Middle frontal gyrus (tissue), 1 donor: ENCODE measurements around the gene DEFB124.
"Not testable (repeated sequence)": the region's sequence is repeated elsewhere in the genome, so short reads cannot be mapped to it uniquely, and the experiment has no call there.

Source experiments
- DNase-seq: peaks from one replicate; pipeline ENCODE4 v3.0.0-alpha.2; 2015; ENCODE audit warnings: low spot score; ENCODE audit errors: extremely low spot score

DEFB124 gene

DNA sequence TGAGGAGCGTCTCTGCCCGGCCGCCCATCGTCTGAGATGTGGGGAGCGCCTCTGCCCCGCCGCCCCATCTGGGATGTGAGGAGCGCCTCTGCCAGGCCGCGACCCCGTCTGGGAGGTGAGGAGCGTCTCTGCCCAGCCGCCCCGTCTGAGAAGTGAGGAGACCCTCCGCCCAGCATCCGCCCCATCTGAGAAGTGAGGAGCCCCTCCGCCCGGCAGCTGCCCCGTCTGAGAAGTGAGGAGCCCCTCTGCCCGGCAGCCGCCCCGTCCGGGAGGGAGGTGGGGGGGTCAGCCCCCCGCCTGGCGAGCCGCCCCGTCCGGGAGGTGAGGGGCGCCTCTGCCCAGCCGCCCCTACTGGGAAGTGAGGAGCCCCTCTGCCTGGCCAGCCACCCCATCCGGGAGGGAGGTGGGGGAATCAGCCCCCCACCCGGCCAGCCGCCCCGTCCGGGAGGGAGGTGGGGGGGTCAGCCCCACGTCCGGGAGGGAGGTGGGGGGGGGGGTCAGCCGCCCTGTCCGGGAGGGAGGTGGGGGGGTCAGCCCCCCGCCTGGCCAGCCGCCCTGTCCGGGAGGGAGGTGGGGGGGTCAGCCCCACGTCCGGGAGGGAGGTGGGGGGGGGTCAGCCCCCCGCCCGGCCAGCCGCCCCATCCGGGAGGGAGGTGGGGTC is 47.9 kb downstream of the DEFB124 start:
- not testable (repeated sequence) for DNase-seq

DNA sequence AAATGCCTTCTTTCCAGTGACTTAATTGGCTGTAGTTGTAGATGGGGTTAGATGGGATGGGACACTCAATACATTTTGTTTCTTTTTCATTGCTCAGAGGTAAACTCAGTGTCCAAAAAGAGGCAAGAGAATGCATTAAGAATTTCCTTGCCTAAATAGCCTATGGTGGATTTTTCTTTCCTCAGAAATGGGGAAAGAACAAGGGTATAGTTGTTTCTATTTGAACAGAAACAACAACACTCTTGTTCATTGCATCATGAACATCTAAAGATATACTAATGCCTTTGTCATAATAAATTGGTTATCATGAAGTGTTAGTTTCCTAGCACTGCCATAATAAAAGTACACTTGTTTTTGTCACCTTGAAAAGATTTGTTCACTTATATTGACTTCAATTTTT is 49.1 kb downstream of the DEFB124 start:
- DNase-seq = no peak

DNA sequence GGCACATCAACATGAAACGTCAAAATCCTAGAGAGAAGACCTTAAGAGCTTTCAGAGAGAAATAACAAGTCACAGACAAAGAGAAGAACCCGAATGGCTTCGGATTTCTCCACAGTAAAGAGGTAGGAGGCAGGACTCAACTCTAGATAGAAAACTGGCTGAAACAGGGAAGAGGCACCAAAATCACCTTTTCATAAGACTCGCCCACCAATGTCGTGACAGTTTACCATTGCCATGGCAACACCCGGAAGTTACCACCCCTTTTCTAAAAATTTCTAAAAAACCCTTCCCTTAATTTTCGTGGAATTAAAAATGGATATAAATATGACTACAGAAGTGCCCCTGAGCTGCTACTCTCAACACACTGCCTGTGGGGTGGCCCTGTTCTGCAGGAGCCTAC is 56.6 kb downstream of the DEFB124 start:
- no peak for DNase-seq

DNA sequence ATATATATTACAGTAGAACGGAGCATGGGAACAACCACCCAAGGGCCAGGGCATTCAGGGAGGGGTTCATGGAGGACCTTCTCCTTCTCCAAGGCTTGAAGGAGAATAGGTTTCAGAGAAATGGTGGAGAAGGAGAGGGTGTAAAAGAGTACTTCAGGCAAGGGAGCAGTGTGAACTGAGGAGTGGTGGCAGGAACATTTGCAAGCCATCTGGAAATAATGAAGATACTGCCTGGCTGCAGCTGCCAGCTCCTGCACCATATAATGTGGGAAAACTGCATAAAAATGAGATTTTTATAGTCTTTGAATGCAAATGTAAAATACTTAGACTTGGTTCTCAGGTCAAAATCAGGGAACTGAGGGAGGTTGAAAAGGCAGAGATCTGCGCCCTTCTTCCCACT is 59.3 kb downstream of the DEFB124 start:
- no peak for DNase-seq
